ENCODE measurements around the gene BAK1.

The BAK1 gene

GRCh38 chr6:33623895-33624381 is 43.9 kb upstream of the BAK1 start:
- peaks cover 9 to 14% of the 10 kb centered on the region in 2 donors for H3K4me1 ChIP-seq (ENCODE audit: control insufficient read depth in 2 of 2, insufficient read depth in 1 of 2, low read depth in 1 of 2, low read length in 2 of 2)
- H3K4me2 ChIP-seq (ENCODE audit: insufficient read depth, low read length, poor library complexity, severe bottlenecking), result no peak overlapping the region
- no peak overlapping the region for H2AK5ac ChIP-seq (ENCODE audit: low read depth, low read length)
- no CpG with 5 or more reads among the region's 6 CpGs for WGBS, 2 donors (ENCODE audit: extremely low coverage in 2 of 2, insufficient read length in 2 of 2, insufficient replicate concordance in 1 of 2)
- no peak overlapping the region for H3K4ac ChIP-seq (ENCODE audit: low read length)
- H3K9ac ChIP-seq (ENCODE audit: low read depth, low read length, poor library complexity), result no peak overlapping the region
- no peak overlapping the region for H3K27ac ChIP-seq (replicated peaks; ENCODE audit: low read length)
- no peak overlapping the region for H2AFZ ChIP-seq (ENCODE audit: low read length)
- no peak overlapping the region for H3K18ac ChIP-seq (ENCODE audit: low read length)
- no peak overlapping the region for H2BK120ac ChIP-seq (ENCODE audit: low read depth, low read length)
- H2BK15ac ChIP-seq (ENCODE audit: low read length), result no peak overlapping the region
- H4K8ac ChIP-seq (ENCODE audit: low read depth, low read length), result no peak overlapping the region
- H4K91ac ChIP-seq (ENCODE audit: low read depth, low read length, poor library complexity), result no peak overlapping the region
- no peak overlapping the region for H3K23ac ChIP-seq (ENCODE audit: low read depth, low read length, poor library complexity)
- H3K14ac ChIP-seq (ENCODE audit: low read length), result no peak overlapping the region
- no peak overlapping the region for H2BK12ac ChIP-seq (ENCODE audit: low read length)
- H3K27me3 ChIP-seq (ENCODE audit: control insufficient read depth in 3 of 3, insufficient read depth in 3 of 3, low read depth in 1 of 3, low read length in 3 of 3), result peaks cover 6 to 37% (median 27%) of the 10 kb centered on the region in 3 experiments
- H3K79me1 ChIP-seq (ENCODE audit: low read depth, low read length), result no peaks in the 10 kb centered on the region
- H3K4me3 ChIP-seq (ENCODE audit: low read length in 2 of 2), result no peak overlapping the region
- no peaks in the 10 kb centered on the region for H3K36me3 ChIP-seq (replicated peaks in 1 of 2; ENCODE audit: control insufficient read depth in 2 of 2, insufficient read depth in 2 of 2, low read length in 2 of 2)
- no peak overlapping the region for H2BK5ac ChIP-seq (ENCODE audit: low read length)
- no peaks in the 10 kb centered on the region for H3K9me3 ChIP-seq (replicated peaks in 1 of 2; ENCODE audit: control insufficient read depth in 2 of 2, insufficient read depth in 1 of 2, low read depth in 1 of 2, low read length in 2 of 2)
- no peak for DNase-seq (ENCODE audit: low spot score)

- Histone ChIP-seq H2BK12ac (ENCODE audit: low read length) (peak overlapping the region; percentile 59), H3K18ac (ENCODE audit: low read length) (peak overlapping the region; percentile 48), H3K4me2 (ENCODE audit: insufficient read depth, low read length, poor library complexity, severe bottlenecking) (no peak overlapping the region), H3K4ac (ENCODE audit: low read length) (peak overlapping the region; percentile 43), H4K91ac (ENCODE audit: low read depth, low read length, poor library complexity) (no peak overlapping the region), H3K79me1 (ENCODE audit: low read depth, low read length) (no peaks in the 10 kb centered on the region), H2BK120ac (ENCODE audit: low read depth, low read length) (peak overlapping the region; percentile 64), H4K8ac (ENCODE audit: low read depth, low read length) (no peak overlapping the region), H3K9ac (ENCODE audit: low read depth, low read length, poor library complexity) (no peak overlapping the region), H2BK15ac (ENCODE audit: low read length) (no peak overlapping the region), H3K14ac (ENCODE audit: low read length) (no peak overlapping the region), H3K4me3 (ENCODE audit: low read length in 2 of 2) (no peak overlapping the region), H3K27ac (replicated peaks; ENCODE audit: low read length) (no peak overlapping the region), H3K9me3 (replicated peaks in 1 of 2; ENCODE audit: control insufficient read depth in 2 of 2, insufficient read depth in 1 of 2, low read depth in 1 of 2, low read length in 2 of 2) (no peaks in the 10 kb centered on the region), H2AK5ac (ENCODE audit: low read depth, low read length) (no peak overlapping the region), H3K23ac (ENCODE audit: low read depth, low read length, poor library complexity) (peak overlapping the region; percentile 76), H2AFZ (ENCODE audit: low read length) (no peak overlapping the region), H3K36me3 (replicated peaks in 1 of 2; ENCODE audit: control insufficient read depth in 2 of 2, insufficient read depth in 2 of 2, low read length in 2 of 2) (no peaks in the 10 kb centered on the region), H3K27me3 (ENCODE audit: control insufficient read depth in 3 of 3, insufficient read depth in 3 of 3, low read depth in 1 of 3, low read length in 3 of 3) (peaks cover 6 to 43% (median 27%) of the 10 kb centered on the region in 3 experiments), H2BK5ac (ENCODE audit: low read length) (no peak overlapping the region), H3K4me1 (ENCODE audit: control insufficient read depth in 2 of 2, insufficient read depth in 1 of 2, low read depth in 1 of 2, low read length in 2 of 2) (peaks cover 8 to 9% of the 10 kb centered on the region in 2 donors)
- no peak for DNase-seq (ENCODE audit: low spot score)
- no CpG with 5 or more reads among the region's 12 CpGs for WGBS, 2 donors (ENCODE audit: extremely low coverage in 2 of 2, insufficient read length in 2 of 2, insufficient replicate concordance in 1 of 2)
Measured at GRCh38 chr6:33622456-33623431, 42.7 kb upstream of the BAK1 start.

DNA sequence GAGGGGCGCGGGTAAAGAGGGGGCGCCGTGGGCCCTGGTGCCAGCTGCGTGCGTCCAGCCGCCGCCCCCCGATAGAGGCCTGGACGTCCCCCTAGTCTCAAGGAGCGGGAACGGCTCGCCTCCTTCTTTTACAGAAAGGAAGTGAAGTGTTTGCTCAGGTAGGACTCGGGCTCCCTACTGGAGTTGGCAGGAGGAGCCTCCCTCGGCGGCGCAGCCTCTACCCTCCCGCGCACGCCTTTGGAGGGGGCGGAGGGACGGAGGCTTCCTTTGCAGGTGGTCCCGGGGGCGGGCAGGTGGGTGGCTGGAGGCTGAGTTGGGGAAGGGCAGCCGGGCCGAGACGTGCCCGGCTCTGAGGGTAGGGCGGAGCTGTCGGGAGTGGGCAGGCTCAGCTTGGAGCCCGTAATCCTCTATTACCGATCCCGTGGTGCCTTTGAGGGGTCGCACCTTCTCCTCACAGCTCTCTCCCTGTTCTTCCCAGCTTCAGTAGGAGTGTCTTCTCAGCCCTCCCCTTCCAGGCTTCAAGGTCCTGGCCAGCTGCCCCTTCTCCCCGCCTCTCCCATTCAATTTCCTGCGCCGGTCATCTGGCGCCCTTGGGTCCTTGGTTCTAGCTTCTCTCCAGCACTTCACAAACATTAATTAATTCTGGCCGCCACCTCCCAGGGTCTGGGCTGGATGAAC is 41.8 kb upstream of the BAK1 start:
- Histone ChIP-seq H2BK15ac (ENCODE audit: low read length) (peak overlapping the region; percentile 97), H3K9ac (ENCODE audit: low read depth, low read length, poor library complexity) (peak overlapping the region; percentile 87), H3K14ac (ENCODE audit: low read length) (no peak overlapping the region), H3K4me3 (ENCODE audit: low read length in 2 of 2) (peak overlapping the region; percentile 28 to 49), H2AK5ac (ENCODE audit: low read depth, low read length) (peak overlapping the region; percentile 83), H2BK5ac (ENCODE audit: low read length) (no peak overlapping the region), H3K18ac (ENCODE audit: low read length) (peak overlapping the region; percentile 95), H3K4me1 (ENCODE audit: control insufficient read depth in 2 of 2, insufficient read depth in 1 of 2, low read depth in 1 of 2, low read length in 2 of 2) (peaks cover 6% of the 10 kb centered on the region in 2 donors), H3K27ac (replicated peaks; ENCODE audit: low read length) (no peak overlapping the region), H3K23ac (ENCODE audit: low read depth, low read length, poor library complexity) (peak overlapping the region; percentile 86), H4K91ac (ENCODE audit: low read depth, low read length, poor library complexity) (no peak overlapping the region), H3K79me1 (ENCODE audit: low read depth, low read length) (no peaks in the 10 kb centered on the region), H2BK120ac (ENCODE audit: low read depth, low read length) (peak overlapping the region; percentile 39), H3K4ac (ENCODE audit: low read length) (no peak overlapping the region), H3K36me3 (replicated peaks in 1 of 2; ENCODE audit: control insufficient read depth in 2 of 2, insufficient read depth in 2 of 2, low read length in 2 of 2) (no peaks in the 10 kb centered on the region), H2BK12ac (ENCODE audit: low read length) (no peak overlapping the region), H3K27me3 (ENCODE audit: control insufficient read depth in 3 of 3, insufficient read depth in 3 of 3, low read depth in 1 of 3, low read length in 3 of 3) (peaks cover 6 to 43% (median 27%) of the 10 kb centered on the region in 3 experiments), H3K9me3 (replicated peaks in 1 of 2; ENCODE audit: control insufficient read depth in 2 of 2, insufficient read depth in 1 of 2, low read depth in 1 of 2, low read length in 2 of 2) (no peaks in the 10 kb centered on the region), H3K4me2 (ENCODE audit: insufficient read depth, low read length, poor library complexity, severe bottlenecking) (peak overlapping the region; percentile 98), H2AFZ (ENCODE audit: low read length) (peak overlapping the region; percentile 91), H4K8ac (ENCODE audit: low read depth, low read length) (peak overlapping the region; percentile 53)
- WGBS, 2 donors (ENCODE audit: extremely low coverage in 2 of 2, insufficient read length in 2 of 2, insufficient replicate concordance in 1 of 2), result no CpG with 5 or more reads among the region's 39 CpGs
- no peak for DNase-seq (ENCODE audit: low spot score)
